Cerebellar cortex (tissue), 1 donor: ENCODE data around the gene IQCE.

ENCODE experiments used
- DNase-seq: peaks from one replicate; pipeline ENCODE4 v3.0.0-alpha.2; 2015; ENCODE audit warnings: low spot score

The IQCE gene

GRCh38 chr7:2633538-2634266 lies 74.9 kb downstream of the IQCE start:
- peak; percentile 40 for DNase-seq

GRCh38 chr7:2634267-2635145 lies 75.7 kb downstream of the IQCE start:
- no peak for DNase-seq

DNA sequence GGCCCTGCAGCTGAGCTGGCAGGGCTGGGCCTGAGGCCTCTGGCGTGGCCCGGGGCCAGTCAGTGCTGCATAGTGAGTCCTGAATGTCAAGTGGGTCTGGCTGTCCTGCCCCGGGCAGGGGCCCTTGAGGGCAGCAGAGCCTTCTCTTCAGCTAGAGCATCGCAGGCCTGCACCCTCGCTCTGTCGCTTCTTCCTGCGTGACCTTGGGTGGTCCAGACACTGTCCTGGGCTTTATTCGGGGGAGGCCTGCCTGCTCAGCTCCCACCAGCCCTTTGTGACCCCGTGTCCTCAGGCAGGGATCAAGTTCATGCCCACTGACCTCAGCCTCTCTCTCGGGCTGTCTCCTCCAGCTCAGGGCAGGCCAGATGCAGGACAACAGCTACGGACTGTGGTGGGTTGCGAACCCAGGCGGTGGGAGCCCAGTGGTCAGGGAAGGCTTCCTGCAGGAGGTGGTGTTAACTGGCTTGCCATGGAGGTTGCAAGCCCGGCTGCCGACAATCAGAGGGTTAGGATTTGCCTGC lies 76.4 kb downstream of the IQCE start:
- no peak for DNase-seq

- DNase-seq: peak; percentile 54
Observed at GRCh38 chr7:2635810-2636701, 77.3 kb downstream of the IQCE start.

- DNase-seq: no peak
Observed at GRCh38 chr7:2637066-2637471, 78.3 kb downstream of the IQCE start.

DNA sequence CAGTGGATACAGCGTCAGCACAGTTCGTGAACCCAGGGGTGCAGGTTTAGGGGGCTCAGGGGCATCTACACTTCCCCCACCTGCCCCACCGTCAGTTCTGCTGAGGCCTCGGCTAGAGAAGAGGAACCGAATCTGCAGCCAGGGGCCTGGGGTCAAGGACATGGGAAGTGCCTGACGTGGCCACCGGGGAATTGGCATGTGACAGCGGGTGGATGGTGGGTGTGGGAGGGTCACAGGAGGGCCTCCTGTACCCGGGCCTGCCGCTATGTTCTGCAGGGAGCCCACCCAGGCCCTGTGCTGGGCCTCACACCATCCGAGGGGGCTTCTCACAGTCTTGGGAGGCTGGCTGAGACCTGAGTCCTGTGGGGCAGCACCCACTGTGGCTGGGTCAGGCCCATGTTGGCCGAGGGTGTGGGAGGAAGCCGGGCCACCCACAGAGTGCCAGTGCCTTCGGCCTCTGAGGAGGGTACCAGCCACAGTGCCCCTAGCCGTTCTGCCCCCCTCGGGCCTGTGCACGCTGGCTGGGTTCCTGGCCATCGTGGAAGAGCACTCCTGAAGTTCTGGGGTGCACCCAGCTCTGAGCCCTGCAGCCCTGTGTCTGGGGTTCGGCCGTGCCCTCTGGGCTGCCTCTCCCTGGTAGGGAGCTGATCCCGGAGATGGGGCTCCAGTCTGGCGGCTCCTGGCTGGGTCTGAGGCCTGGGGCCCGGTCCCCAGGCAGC lies 78.9 kb downstream of the IQCE start:
- no peak for DNase-seq

- peak; percentile 27 for DNase-seq
Observed at GRCh38 chr7:2638224-2638991, 79.6 kb downstream of the IQCE start.

DNA sequence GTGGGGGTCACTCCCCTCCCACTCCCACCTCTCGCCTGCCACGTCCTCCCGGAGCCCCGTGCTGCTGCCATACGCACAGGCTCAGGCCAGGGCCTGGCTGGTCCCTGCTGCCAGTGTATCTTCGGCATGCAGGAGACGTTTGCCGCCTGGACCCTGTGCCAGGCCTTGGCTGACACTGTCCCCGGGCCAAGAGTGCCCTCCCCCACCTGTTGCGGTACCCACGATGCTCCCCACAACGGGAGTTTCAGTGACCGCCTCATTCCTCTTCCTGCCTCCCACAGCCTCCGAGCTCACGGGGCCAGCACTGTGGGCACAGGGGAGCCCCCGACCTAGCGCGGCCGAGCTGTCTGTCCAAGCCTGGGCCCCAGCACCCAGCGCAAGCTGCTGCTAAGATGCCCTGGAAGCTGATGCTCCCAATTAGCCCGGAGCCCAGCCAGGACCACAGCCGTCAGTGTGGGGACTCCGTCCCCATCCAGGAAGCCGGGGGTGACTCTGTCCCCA lies 80.5 kb downstream of the IQCE start:
- DNase-seq: peak; percentile 46

- DNase-seq: no peak
Observed at GRCh38 chr7:2639695-2640481, 81.1 kb downstream of the IQCE start.

DNA sequence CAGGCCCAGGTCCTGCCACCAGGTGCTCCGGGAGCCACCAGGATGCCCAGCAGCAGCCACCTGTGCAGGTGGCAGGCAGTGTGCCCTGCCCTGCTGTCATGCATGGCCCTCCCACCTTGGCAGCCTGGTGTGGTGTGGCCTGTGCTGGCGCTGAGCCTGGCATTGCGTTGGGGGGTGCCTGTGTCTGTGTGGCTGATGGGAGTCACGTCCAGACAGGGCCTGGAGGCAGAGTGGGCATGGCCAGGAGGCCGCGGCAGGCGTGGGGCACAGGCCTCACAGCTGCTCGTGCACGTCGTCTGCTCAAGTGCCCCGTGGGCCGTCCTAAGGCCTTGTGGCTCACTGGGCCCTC lies 81.7 kb downstream of the IQCE start:
- DNase-seq: peak; percentile 68

DNA sequence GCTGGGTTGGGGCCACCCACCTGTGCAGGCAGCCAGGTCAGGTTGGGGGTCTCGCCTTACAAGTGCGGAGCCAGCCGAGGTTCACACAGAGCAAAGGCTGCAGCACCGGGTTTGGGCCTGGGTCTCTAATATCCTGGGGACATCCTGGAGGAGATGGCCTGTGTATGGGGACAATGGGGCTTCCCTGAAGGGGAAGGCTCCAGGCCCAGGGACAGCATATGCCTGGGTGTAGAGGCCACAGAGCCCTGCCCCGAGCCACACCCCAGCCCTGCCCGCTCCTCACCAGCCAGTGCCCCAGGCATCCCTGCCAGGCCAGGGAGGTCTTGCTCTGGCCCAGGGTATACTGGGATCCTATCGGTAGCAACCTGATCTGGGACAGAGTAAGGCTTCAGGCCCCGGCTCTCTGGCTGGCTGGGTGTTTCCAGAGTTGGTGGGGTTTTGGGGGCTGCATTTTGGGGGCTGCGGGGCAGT lies 82.1 kb downstream of the IQCE start:
- no peak for DNase-seq

DNA sequence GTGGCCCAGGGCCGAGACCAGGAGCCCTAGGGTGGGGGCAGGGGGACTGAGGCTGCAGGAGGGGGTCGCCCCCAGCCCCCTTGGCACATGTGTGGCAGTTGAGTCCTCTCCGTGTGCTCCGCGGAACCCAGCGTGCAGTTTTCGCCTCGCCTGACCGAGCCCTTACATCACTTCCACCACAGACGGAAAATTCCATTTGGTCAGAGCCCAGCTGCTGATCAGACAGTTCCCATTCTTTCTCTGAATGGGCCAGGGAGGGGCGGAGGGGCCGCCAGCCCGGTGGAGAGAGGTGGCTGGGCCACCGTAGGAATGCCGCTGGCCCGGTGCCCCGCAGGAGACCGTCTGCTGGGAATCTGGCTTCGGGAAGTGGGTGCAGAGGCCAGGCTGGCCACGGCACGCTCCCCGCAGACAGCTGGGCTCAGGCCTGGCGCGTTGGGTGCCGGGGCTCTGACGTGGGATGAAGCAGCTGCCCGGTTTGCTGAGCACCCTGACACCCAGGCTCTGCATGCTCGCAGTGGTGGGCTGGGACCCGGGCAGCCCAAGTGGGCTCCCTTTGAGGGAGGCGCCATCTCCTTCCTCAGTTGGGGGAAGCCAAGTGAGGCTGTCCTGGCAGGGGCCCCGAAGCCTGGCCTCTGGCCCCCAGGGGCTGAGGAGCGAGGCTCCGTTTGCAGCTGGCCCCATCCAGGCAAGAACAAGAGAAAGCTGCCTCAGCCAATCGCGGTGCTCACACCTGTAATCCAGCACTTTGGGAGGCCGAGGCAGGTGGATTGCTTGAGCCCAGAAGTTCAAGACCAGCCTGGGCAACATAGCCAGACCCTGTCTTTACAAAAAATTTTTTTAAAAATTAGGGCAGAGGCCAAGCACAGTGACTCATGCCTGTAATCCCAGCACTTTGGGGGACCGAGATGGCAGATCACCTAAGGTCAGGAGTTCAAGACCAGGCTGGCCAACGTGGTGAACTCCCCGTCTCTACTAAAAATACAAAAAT lies 82.9 kb downstream of the IQCE start:
- peak; percentile 88 for DNase-seq

DNA sequence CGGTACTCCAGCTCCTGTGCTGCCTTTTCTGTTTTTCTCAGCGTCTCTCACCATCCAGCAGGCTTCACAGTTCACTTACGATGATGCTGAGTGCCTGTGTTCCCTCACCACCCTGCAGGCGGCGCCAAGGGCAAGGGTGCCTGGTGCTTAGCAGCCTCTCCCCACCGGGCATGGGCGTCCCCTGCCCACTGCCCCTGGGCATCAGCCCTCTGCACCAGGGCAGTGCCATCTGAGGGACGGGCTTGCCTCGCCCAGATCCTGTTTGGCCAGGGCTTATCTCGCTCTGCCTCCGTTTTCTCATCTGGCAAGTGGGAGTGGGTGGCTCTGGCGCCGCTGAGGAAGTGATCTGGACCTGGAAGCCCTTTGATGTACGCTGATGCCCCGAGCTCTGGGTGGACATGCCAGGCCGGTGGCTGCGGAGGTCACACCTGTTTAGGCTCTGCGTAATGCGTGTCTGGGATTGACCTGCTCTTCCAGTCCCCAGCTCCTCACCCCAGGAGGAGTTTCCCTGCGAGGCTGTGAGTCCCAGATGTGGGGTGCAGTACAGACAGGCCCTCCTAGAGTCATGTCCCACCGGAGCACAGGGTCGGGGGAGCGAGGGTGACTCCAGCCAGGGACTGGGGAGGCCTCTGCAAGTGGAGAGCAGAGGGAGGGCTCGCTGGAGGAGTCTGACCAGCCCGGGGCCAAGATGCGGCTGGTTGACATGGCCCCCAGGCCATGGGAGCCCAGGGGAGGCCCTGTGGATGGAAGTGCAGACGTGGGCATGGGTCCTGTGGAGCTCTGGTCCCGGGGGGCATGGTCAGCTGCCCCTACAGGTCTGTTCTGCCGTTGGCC lies 84.8 kb downstream of the IQCE start:
- DNase-seq: peak; percentile 57

- no peak for DNase-seq
Observed at GRCh38 chr7:2644220-2644561, 85.4 kb downstream of the IQCE start.

GRCh38 chr7:2644562-2645273 lies 85.9 kb downstream of the IQCE start:
- DNase-seq: no peak

DNA sequence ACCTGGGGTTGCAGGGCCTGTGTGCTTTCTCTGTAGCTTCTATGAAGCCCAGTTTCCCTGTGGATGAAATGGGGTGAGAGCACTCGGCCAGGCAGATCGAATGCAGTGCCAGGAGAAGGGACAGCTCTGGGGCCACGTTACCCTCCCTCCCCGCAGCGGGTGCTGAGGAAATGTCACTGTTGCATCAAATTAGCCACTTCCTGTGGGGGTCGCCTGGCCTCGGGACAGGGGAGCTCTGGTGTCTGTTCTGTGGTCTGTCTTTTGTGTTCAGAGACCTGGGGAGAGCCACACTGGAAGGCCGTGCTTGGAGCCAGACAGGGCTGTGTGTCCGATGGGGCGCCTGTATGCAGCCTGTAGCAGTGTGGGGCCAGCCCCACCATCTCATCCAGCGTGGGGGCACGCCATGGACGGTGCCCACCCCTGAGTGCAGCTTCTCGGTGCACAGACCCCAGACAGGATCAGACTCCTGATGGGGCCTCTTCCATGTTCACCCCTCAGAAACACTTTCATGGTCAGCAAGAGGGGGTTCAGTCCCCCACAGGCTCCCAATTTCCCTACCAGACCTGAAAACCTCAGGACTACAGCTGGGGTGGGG lies 86.6 kb downstream of the IQCE start:
- no peak for DNase-seq

DNA sequence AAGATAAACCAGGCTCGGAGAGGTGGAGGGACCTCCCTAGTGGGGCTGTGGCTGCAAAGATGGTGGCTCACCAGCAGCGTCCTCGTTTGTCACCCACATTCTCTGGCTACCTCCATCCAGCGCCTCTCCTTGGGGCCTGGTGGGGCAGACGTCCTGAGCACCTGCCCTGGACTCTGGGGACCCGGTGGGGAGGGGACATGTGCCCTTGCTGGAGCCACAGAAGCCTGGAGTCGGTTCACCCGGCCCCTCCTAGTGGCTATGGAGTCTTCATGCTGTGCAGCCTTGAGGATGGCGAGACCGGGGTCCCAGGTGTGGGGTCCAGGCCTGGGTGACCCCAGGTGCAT lies 87.5 kb downstream of the IQCE start:
- no peak for DNase-seq
